GM21786 (cell line): Measurements from ENCODE around the gene CNTNAP3.
"Not testable (repeated sequence)": the region's sequence is repeated elsewhere in the genome, so short reads cannot be mapped to it uniquely, and the experiment has no call there.

ENCODE experiments used
- ATAC-seq: cut with Tn5 transposase; IDR thresholded peaks from one replicate; pipeline ENCODE4 v1.9.1; 2021; ENCODE audit not compliant: unreplicated experiment

Gene CNTNAP3

DNA sequence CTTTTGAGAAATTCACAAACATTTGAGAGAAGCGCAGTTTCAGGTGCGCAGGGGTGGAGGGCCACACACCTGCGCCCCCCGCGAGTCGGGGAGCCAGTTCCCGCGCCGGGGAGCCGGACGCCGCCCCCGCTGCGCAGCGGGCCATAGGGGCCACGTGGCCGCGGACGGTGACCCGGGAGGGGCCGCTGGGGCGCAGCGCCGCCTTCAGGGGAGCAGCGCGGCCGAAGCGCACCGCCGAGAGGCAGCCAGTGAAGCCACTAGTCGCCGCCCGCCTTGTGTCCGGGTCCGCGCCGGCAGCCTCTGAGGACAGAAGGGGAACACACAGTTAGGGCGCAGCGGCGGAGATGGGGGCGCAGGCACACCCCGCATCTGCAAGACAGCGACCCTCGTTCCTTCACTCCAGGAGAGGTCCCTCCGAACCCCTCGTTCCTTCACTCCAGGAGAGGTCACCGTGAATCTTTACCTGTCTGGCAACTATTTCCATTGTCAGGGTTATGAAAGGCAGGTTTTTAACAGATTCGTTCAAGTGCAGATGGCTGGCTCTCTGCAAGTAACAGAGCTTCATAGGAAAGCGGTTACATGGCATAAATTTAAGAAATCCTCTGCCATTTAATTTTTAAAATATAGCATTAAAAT lies 209.2 kb downstream of the CNTNAP3 start:
- ATAC-seq: peak; percentile 43

DNA sequence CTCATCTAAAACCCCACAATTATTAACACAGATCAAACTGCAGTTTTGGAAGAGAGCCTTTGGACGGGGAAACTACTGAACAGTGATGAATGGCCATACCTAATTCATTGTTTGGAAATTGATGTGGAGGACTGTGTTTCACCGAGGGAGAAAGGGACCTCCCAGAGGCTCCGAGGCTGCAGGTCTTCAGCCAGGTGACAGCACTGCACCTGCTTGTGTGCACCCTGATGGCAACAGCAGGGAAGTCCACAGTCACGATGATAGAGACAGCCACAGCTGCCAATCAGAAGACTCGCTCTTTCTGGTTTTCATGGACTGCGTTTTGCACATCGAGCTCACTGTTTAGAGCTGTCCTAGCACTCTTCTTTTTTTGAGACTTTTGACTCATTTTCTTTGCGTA lies 214.4 kb downstream of the CNTNAP3 start:
- ATAC-seq: not testable (repeated sequence)

DNA sequence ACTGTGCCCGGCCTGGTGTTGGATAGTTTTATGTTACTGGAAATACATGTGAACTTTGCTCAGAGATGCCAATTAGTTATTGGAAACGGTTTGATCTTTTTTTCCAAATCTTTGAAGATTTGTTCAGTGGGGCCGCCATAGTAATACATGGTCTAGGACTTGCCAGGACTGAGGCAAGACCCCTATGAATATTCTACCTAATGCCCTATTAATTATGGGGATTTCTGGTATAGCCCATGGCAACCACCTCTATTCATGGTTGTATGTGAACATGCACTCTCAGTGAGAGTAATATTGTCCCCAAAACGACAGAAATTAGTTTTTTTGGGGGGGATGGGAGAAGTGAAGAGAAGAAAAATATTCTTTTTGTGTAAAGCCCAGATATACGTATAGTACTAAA lies 220.3 kb downstream of the CNTNAP3 start:
- not testable (repeated sequence) for ATAC-seq

DNA sequence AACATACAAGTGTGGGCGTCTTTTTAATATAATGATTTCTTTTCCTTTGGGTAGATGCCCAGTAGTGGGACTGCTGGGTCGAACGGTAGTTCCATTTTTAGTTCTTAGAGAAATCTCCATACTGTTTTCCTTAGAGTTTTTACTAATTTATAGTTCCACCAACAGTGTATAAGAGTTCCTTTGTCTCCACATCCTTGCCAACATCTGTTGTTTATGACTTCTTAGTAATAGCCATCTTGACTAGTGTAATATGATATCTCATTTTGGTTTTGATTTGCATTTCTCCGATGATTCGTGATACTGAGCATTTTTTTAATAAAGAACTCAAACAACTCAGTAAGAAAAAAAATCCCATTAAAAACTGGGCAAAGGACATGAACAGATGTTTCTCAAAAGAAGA lies 225.0 kb downstream of the CNTNAP3 start:
- ATAC-seq: not testable (repeated sequence)

DNA sequence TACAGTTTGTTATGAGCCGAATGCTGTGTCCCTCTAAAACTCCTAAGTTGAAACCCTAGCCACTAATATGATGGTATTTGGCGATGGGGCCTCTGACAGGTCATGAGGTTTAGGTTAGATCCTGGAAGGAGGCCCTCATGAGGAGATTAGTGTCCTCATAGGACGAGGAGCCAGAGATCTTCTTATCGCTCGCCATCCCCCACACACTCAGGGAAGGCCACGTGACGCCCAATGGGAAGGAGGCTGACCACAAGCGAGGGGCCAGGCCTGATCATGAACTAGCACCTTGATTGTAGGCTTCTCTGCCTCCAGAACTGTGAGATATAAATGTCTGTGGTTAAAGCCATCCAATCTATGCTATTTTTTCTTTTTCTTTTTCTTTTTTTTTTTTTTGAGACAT lies 233.5 kb downstream of the CNTNAP3 start:
- ATAC-seq: not testable (repeated sequence)

DNA sequence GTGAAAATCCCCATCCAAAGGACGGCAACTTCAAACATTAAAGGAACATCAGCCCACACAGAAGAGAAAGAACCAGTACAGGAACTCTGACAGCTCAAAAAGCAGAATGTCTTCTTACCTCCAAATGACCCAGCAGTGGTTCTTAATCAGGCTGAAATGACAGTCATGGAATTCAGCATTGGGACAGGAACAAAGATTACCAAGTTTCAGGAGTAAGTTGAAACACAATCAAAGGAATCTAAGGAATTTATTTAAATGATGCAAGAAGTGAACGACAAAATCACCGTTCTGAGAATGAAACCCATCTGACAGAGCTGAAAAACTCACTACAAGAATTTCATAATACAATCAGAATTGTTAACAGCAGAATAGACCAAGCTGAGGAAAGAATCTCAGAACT lies 241.1 kb downstream of the CNTNAP3 start:
- not testable (repeated sequence) for ATAC-seq

DNA sequence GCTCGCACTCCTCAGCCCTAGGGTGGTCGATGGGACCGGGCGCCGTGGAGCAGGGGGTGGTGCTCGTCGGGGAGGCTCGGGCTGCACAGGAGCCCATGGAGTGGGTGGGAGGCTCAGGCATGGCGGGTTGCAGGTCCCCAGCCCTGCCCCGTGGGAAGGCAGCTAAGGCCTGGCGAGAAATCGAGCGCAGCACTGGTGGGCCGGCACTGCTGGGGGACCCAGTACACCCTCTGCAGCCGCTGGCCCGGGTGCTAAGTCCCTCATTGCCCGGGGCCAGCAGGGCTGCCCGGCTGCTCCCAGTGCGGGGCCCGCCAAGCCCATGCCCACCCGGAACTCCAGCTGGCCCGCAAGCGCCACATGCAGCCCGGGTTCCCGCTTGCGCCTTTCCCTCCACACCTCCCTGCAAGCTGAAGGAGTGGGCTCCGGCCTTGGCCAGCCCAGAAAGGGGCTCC lies 245.6 kb downstream of the CNTNAP3 start:
- ATAC-seq: not testable (repeated sequence)

DNA sequence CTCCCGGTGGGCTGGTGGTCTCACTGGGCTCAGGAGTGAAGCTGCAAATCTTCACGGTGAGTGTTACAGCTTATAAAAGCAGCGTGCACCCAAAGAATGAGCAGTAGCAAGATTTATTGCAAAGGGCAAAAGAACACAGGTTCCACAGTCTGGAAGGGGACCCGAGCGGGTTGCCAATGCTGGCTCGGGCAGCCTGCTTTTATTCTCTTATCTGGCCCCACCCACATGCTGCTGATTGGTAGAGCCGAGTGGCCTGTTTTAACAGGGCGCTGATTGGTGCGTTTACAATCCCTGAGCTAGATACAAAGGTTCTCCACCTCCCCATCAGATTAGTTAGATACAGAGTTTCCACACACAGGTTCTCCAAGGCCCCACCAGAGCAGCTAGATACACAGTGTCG lies 246.2 kb downstream of the CNTNAP3 start:
- ATAC-seq: not testable (repeated sequence)

DNA sequence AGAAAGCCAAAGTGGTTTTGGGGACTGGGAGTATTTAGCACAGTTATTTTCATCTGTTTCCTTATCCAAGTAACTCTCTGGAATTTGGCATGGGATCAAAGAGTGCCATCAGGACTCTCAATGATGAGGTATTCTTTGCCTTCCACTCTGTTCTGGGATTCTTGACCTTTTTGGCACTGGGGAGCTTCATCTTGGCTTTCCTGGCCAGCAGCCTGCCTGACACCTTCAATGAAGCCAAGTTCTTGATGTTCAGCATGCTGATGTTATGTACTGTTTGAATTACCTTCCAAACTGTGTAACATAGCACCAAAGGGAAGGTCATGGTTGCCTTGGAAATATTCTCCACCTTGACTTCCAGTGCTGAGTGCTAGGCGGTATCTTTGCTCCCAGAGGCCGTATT lies 248.8 kb downstream of the CNTNAP3 start:
- not testable (repeated sequence) for ATAC-seq

DNA sequence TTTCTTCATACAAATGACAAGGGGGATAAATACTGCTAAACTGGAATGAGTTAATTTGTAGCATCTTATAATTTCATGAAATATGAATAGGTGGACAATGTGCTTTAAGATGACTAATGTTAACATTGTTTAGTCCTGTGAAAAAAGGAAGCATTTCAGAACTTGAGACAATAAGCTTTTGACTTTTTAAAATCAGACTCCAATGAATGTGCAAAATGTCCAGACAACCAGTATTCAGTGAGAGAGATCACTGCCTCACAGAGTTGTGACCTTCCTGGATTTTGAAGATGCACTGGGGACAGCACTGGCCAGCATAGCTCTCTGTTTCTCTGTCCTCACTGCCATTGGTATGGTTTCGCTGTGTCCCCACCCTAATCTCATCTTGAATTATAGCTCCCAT lies 249.7 kb downstream of the CNTNAP3 start:
- not testable (repeated sequence) for ATAC-seq

DNA sequence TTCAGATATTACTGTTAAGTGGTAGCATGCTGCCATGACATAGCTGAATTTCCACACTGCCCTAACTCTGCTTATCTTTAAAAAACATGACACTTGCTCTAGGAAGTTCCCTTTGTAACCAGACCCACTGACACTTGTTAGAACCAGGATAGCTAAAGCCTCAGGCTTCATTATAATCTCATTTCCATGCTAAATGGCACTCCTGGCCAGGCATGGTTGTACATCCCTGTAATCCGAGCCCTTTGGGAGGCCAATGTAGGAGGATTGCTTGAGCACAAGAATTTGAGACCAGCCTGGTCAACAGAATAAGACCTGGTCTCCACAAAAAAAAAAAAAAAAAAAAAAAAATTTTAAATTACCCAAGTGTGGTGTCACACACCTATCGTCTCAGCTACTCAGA lies 254.1 kb downstream of the CNTNAP3 start:
- ATAC-seq: not testable (repeated sequence)

DNA sequence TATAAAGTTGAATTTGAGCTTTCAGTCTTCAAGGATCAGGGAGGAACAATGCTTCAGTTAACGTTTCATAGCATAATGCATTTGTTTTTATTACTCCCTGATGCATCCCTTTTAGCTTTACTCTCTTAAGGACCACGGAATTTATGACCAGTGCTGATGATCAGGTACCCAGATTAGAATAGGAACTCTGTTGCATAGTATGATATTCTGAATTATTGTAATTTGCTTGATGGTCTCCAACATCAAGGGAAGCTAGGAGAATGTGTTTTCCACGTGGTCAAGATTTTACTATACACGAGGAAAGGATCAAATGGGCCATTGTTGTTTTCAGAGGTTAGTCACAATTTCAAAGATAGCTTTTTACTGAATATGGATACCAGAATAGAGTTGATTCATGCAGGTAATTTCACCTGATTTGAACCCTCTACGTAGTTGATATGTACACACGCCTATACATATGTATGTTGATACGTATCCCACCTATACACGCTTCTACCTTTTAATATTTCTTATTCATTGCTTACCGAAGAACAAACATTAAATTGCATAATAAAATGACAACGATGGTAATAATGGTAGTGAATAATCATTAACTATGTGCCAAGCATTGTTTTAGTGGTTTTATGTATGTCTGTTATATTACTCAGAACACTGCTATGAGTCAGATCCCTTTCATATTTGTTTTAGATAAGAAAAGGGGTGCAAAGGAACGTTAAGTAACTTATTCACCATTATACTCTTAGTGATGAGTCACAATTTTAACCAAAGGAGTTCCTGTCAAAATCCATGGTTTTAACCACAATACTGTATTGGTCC lies 257.6 kb downstream of the CNTNAP3 start:
- ATAC-seq: not testable (repeated sequence)

DNA sequence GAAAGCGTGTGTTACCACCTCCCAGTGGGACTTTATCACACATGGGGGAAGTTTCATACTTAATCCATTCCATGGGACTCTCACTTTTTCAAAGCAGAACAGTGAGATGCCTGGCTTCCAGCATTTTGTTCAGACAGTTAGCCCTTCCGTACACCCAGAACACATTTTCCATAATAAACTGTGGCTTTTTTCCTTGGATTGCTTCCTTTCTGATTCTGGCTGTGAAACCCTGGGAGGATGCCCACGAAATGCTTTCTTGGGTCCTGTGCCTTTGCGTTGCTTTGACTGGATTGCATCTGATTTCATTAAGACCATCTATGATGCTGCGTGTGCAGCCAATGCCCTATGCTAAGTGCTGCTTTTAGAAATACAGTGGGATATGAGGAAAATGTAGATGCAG lies 259.1 kb downstream of the CNTNAP3 start:
- not testable (repeated sequence) for ATAC-seq

DNA sequence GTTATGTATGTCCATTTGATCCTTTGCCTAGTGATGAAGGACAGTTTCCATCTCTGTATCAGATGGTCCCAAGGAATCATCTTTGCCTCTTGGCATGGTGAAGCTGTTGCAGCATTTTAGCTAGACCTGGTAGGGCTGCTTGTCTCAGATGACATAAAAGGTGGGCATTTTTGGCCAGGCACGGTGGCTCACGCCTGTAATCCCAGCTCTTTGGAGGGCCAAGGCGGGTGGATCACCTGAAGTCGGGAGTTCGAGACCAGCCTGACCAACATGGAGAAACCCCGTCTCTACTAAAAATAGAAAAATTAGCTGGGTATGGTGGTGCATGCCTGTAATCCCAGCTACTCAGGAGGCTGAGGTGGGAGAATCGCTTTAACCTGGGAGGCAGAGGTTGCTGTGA lies 259.8 kb downstream of the CNTNAP3 start:
- ATAC-seq: not testable (repeated sequence)

DNA sequence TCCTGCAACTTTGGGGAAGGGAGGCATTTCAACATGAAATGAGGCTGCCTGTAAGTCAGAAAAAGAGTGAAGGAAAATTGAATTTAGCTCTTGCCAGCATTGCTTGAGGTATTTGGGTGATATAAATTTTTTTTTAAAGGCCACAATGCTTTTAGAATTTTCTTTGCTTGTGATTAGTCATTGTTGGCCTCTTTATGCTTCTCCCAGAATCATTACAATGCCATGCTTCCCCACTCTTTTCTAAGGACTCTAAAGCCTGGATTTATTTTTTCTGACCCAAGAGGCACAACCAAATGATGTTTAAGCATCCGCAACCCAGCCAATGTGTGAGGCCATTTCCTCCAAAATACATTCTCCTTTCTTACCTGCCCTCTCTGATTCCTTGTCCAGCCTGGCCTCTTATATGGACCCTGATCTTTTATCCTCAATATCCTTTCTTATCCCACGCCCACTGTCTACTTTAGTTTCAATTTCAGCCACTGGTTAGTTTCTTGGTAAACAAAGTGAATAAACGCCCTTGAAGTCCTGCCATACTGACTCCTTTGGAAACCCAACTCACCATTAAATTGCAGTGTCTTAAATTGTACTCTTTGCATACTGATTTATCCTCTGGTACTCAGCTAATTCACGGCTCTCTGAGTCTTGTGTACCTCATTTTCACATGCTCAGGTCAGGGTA lies 261.9 kb downstream of the CNTNAP3 start:
- ATAC-seq: not testable (repeated sequence)
